ENCODE measurements around the gene PPT2.
"Not testable (repeated sequence)": the region's sequence is repeated elsewhere in the genome, so short reads cannot be mapped to it uniquely, and the experiment has no call there.

PPT2 gene

DNA sequence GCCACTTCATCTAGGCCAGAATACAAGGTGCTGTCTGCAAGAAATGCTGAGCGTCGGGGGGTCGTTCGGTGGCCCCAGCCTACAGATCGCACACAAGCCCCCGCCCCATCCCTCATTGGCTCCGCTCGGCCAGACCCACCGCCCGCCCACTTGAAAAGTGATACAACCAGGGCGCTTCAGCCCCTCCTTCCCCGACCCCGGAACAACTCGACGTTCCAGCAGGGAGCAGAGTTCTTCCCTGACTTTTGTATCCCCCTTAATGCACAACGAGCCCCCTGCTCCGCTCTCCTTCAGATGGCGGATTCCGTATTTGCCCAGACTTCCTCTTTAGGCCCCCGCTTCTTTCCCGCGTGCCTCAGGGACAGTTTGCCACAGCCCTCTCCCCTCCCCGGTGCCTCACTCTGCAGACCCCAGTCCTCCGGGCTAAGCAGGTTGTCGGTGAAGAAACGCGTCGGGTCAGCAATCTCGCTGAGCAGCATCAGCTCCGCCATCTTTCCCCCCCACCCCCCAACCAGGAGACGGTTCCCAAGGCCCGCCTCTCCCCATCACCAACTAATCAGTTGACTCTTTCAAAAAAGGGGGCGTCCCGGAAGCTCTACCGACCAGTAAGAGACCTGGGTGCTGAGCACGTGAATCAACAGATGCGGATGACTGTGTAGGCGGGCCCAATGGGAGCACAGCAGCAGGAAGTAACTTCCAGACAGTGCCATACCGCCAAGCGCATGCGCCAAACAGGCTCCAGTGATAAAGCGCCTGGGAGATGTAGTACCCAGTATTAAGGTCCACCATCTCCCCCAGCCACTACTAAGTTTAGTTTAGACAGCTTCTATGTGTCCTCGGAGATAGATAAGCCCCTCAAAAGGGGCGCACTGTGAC is 26.0 kb upstream of the PPT2 start, which contains the start of gene ATF6B:
ATF6B (minus strand) TSS at position 530 of the 876 bp plus-strand sequence; CDS start at position 491, 39 bp downstream.
- DNase-seq (ENCODE audit: low read depth in 2 of 2): peak; percentile 90 to 96

DNA sequence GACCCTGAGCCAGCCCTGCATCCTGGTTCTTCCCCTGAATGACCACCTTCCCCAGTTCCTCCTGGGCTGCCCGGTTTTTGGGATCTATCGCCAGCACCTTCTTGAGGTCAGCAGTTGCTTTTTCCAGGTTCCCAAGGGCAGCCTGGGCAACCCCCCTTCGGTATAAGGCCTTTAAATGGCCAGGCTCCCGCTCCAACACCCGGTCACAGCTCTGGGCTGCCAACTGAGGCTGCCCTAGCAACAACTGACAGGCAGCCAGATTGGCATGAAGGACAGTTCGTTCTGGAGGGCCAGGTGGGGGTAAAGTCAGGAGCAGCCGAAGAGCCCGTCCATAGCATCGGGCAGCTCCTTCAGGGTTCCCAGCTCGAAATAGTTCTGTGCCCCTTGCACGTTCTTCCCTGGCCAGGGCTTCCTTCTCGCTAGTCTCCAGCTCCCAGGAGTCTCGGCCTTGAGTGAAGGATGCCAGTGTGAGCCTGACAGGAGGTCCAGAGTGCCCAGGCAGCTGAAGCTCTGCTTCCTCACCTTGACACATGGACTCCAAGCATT is 25.1 kb upstream of the PPT2 start:
- DNase-seq (ENCODE audit: low read depth in 2 of 2): no peak

DNA sequence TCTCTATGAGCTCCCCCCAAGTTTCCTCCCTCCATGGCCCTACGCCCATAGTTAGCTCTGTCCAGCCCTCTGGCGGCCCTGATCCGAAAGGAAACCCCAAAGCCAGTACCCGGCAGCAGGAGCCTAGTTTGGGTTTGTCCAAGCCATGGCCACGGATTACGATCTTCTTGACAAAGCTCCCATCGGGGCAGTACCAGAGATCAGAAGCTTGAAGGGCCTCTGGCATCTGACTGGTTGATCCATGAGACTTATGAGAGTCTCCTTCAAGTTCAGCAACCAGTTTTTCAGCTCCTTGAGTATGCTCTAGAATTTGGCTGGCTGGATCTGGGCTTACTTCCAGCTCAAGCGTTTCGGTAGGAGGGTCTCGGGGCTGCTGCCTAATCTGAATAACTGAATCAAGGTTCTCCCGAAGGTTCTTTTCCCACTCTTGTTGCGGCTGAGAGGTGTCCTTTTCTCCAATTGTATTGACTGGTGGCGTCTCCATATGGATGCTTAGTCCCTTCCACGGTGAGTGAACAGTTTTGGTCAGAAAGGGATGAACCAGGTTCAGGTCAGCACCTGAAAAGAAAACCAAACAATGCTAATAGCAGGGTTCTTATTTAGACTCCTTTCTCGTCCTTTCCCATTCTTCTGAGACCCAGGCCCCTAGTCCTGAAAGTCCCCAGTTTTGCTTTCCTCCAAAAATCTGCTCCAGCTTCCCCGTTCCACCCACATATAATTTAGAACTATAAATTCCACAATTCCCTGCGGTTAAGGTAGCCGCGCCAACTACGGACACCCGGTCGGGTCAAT is 24.4 kb upstream of the PPT2 start:
- DNase-seq (ENCODE audit: low read depth in 2 of 2): no peak

DNA sequence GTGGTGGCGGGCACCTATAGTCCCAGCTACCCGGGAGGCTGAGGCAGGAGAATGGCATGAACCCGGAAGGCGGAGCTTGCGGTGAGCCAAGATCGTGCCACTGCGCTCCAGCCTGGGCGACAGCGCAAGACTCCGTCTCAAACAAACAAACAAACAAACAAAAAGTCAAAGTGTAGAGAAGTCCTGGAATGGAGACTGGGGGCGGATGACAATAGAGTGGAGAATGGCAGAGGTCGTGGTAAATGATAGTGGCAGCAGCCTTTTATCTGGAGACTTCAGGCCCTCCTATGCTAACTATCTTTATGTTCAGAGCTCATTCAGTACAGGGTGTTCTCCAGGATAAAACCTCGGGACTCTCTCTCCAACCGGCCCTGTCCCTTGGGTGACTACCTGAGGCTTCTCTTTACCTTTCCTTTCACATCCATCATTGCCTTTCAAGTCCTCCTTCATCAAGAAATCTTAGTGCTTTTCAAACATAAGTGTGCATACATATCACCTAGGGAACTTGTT is 22.4 kb upstream of the PPT2 start:
- DNase-seq (ENCODE audit: low read depth in 2 of 2): no peak

DNA sequence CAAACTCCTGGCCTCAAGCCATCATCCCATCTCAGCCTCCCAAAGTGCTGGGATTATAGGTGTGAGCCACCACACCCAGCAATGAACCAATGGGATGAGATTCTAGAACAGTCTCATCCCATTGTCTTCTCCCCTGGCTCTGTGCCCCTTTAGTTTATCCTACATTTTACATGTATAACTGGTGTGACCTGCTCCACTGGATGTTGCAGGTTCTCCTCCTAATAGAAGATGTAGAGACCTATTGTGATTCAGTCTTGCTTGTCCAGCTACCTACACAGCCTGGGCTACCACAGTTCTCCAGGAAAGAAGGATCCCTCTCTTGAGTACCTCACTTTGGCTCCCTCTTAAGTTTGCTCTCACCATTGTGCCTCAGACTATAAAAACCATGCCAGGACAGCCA is 21.8 kb upstream of the PPT2 start:
- no peak for DNase-seq (ENCODE audit: low read depth in 2 of 2)

DNA sequence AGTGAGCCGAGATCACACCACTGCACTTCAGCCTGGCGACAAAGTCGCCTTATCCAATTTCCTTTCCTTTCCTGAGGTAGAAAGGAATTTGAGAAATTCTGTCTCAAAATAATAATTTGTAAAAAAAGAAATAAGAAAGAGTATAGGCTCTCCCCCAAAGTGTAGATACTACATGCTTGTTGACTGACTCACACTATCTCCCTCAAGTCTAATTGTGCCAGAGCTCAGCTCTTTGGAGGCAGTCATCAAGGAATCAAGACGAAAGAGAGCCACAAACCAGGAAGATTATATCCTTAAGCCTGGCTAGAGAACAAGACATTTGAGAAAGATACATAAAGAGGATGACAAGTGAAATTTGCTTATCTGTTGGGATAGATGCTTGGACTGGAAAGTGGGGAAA is 20.2 kb upstream of the PPT2 start:
- no peak for DNase-seq (ENCODE audit: low read depth in 2 of 2)

DNA sequence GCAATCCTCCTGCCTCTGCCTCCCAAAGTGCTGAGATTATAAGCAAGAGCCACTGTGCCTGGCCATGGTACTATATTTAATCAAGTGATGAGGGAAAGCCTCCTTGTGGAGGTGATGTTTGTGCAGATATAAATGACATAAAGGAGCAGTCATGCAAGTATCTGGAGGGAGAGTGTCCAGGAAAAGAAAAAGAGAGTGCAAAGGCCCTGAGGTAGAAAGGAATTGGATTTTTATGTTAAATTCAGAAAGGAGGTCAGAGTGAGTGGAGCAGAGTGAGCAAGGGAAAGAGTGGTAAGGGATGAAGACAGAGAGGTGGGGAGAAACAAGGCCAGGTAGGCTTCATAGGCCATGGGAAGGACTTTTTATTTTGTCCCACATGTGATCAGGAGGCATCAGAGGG is 16.5 kb upstream of the PPT2 start:
- no peak for DNase-seq (ENCODE audit: low read depth in 2 of 2)

DNA sequence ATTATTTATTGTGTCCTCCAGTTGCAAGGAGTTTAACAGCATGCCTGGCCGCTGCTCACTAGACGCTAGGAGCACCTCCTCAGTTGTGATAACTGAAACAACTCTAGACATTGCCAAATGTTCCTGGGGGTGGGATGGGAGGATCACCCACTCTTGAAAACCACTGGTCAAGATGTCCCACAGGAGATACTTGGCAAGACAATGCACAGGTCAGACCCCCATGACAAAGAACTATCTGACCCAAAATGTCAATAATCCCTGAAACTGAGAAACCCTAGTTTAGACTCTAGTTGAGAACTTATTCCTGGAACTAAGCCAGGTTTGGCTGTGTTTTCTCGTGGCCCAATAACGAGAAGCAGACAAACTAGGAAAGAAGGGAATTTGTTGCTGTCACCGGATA is 14.4 kb upstream of the PPT2 start:
- DNase-seq (ENCODE audit: low read depth in 2 of 2): no peak

DNA sequence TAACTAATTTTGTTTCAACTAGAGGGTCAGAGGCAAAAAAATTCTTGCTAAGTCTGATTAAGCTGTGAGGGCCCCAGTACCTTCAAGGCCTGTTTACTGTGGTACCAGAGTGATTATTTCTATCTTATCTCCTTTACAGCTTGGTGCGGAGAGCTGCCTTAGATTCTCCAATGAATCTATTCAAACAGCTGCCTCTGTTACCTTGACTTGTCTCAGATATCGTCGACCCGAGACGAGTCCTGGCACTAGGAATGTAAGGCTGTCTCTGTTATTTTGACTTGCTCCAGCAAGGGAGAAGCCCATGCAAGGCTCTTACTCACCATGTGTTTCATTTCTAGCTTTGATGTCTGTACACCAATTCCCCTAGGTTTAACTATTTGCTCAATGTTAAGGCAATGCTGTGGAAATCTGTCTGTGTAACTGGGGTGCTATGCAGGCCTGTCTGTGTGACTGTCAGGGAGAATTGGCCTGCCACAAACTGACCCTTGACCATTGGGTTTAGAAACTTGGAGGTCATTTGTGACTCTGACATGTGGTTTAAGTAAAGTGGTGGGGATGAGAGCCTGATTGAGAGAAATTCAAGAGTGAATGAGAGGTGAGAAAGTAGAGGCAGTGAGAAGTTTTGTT is 13.4 kb upstream of the PPT2 start:
- DNase-seq (ENCODE audit: low read depth in 2 of 2): no peak

DNA sequence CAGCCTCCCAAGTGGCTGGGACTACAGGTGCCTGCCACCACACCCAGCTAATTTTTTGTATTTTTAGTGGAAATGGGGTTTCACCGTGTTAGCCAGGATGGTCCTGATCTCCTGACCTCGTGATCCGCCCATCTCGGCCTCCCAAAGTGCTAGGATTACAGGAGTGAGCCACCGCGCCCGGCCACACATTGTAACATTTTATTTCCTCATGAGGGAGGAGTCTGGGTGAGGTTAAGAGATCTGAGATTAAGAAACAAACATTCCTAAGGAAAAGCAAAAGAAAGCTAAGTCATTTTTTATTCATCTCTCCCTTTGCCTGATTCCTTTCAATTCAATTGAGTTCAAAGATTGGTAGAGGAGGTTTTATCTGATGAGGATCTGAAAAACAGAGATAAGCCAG is 9.7 kb upstream of the PPT2 start:
- DNase-seq (ENCODE audit: low read depth in 2 of 2): not testable (repeated sequence)

DNA sequence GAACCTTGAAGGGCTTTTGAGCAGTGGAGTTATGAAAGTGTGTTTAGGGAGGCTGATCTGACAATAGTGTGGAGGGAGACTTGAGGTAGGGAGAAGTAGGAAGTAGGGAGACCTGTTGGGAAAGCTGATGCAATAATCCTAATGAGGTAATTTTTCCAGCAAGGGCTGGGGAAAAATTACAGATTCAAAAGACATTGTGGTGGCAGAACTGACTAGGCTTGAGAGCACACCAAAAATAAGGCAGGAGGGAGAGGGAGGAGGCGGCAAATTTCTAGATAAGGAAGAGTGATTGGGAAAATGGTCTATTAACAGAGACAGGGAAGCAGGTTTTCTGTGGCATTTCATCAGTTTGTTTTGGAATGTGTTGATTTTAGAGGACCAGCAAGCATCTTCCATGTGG is 7.7 kb upstream of the PPT2 start:
- DNase-seq (ENCODE audit: low read depth in 2 of 2): no peak

DNA sequence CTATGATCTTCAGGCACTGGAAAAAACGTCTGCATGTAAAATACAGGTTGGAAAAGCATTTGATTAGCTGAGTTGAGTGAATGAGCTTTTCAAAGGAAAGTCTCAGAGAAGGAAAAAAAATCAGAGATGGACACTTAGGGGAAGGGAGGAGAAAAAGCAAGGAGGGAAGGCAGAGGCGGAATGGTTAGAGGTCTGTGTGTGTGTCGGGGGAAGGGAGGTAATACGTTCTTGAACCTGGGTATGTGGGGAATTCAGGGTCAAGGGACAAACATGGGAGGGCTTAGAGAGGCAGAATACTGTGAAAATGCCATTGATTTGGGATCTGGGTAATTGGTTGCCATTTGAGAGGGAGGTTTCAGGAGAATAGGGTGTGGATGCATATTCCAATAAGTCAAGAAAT is 7.3 kb upstream of the PPT2 start:
- DNase-seq (ENCODE audit: low read depth in 2 of 2): no peak

DNA sequence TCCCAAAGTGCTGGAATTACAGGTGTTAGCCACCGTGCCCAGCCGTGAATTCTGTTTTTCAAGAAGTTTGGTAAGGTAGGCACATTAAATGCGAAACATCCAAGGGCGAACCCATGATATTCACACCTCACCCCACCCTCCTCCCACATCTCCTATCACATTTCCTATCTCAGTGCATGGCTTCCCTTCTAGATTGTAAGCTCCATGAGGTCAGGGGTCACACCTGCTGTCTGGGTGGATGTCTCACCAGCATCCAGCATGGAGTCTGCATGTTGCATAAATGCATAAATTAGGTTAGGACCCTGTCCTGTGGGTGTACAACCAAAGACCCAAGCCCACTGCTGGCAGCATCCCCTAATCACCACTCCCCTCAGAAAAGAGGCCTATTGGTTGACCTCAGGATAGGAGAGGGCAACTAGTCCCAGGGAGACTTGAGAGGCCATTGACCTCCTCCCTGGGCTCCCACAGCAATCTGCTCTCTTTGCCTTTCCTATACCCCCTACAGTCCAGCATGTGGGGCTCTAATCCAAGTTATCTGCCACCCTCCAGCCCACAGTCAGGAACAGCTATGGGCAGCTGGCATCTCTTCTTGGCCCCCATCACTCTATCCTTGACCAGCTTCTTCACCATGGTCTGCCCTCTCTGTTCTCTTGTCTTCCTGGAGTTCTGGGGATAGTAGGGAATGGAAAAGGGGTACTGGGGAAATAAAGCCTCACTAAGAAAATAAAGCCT is 6.4 kb upstream of the PPT2 start:
- no peak for DNase-seq (ENCODE audit: low read depth in 2 of 2)

DNA sequence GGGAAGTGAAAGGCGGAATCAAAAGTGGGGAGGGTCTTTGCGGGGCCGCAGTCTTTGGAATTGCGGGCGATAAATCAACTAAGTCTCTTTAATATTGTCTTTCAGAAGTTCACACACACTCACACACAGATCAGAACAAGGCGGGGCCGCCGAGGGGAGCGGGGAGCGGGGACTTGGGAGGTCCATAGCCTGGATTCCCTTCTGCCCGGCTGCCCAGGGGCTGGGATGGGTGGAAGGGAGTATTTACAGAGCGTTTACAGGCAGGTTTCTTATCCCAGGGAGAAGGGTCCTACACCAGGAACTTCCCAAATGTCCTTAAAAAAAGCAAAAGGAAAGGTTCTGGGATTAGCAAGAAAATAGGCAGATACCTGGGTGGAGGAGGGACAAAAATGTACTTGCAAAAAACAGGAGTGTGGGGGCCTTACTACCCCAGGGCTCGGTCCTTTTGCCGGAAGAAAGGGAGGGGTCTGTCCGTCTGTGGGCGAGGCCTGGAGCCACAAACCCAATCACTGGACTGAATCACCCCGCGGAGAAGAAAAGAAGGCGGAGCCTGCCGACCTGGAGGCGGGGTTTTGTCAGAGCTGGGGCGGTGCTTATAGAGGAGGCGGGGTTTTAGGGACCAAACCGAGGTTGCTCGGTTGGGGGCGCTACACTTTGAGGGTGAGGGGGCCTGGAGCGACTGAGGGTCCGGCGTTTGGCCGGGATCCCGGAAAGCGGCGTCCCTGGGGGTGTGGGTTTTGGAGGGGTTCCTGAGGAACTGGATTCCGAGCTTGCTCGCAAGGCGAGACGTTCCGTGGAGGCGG is 5.5 kb upstream of the PPT2 start:
- peak; percentile 37 to 50 for DNase-seq (ENCODE audit: low read depth in 2 of 2)

DNA sequence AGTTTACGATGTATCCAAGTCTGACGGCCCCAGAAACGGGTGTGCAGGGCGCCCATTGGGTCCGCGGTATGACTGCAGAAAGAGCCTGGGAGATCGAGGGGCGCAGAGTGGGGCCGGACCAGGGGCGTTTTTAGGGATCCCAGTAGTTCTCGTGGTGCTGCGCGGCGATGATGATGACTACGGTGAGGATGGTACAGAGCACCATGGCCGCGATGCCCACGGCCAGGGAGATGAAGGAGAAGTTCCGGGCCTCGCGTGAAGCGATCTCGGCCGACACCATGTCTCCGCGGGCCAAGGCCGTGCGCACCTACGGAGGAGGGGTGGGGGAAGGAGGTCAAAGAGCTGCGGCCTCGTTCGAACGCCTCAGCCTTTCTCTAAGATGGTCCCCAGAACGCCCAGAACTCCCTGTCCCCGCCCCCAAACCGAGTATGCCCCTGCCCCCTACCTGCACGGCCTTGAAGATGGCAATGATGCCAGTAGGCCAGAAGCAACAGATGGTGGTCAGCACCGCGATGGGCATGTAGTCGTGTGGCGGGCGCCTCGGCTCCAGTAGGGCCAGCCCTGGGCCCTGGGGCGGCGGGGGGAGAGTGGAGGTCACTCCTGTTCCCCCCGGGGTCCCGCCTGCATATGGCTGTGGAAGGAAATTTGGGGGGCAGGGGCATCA is 4.7 kb upstream of the PPT2 start:
- no peak for DNase-seq (ENCODE audit: low read depth in 2 of 2)

DNA sequence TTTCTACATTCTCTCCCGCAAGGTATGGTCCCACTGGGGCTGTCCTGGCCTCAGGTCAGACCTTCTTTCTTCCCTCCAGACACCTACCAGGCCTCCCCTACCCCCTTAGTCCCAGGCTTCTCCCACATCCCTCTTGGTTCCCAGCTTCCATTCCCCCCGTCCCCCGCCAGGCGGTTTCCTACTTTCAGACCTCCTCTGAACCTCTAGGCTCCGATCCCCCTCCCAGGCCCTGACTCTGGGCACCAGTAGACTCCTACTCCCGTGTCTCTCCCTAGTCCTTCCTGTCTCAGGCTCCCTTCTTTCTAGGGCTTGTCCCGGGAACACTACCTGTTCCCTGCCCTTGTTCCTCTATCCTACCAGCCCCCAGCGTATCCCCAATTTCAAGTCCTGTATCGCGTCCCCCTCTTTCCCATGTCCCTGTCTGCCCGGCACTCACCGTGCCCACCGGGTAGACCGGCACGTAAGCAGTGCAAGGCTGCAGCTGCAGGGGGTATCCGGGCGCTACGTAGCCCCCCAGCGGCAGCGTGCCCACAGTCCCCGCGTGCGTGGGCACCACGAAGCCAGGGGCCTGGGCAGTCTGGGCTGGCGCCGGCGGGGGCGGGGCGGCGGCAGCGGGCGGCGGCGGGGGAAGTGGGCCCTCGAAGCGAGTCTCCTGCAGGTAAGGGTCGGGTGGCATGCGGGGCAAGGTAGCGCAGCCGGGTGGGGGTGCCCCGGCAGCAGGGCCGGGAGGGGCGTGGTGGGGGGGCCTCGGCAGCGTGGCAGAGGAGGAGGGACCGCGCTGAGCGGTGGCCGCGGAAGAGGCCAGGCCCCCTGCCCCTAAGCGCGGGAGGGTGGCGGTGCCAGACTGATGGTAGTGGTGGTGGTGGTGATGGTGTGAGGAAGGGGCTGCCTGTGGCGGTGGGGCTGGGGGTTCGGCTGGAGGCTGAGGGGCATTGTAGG is 3.7 kb upstream of the PPT2 start:
- DNase-seq (ENCODE audit: low read depth in 2 of 2): no peak

DNA sequence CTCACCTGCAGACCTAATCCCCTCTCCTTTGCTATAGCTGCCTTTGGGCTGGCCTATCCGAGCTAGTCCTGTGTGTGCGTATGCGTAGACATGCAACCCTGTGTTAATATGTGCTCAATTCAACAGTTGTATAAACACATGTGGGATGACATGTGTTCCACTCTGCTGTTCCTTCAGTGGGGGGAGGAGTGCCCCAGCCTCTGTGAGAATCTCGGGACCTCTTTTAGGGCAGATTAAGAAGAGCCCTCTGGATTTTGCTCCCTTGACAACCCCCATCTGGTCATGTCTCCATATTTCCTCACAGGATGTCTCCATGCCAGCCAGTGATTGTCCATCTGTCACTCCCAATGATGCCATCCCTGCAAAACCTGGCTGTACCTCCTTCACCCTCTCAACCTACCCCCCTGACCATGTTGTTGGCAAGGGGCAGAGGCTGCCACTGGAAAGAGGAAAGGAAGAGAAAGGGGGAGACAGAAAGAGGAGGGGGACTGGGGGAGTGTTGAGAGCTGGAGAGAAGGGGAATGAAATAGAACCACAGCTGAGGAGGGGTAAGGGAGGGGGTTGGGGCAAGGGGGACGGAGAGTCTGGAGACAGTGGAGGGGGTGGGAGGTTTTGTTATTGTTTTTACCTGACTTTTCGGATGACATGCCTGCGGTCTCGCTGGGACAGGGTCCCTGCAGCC is 2.6 kb upstream of the PPT2 start:
- DNase-seq (ENCODE audit: low read depth in 2 of 2): no peak

Measured in stimulated activated CD8-positive, alpha-beta memory T cell treated with anti-CD3 and anti-CD28 coated beads, Interleukin-2, amount 100 ng/mL, for 1 hour (primary cell).